HG03139 (cell line): ENCODE results near the gene CSF2RB.
A peak's percentile ranks its signal among the peaks of the same experiment; 100 is the strongest.

ENCODE experiments used
- ATAC-seq: cut with Tn5 transposase; IDR thresholded peaks from one replicate; pipeline ENCODE4 v1.9.1; 2021; ENCODE audit not compliant: unreplicated experiment

CSF2RB gene

DNA sequence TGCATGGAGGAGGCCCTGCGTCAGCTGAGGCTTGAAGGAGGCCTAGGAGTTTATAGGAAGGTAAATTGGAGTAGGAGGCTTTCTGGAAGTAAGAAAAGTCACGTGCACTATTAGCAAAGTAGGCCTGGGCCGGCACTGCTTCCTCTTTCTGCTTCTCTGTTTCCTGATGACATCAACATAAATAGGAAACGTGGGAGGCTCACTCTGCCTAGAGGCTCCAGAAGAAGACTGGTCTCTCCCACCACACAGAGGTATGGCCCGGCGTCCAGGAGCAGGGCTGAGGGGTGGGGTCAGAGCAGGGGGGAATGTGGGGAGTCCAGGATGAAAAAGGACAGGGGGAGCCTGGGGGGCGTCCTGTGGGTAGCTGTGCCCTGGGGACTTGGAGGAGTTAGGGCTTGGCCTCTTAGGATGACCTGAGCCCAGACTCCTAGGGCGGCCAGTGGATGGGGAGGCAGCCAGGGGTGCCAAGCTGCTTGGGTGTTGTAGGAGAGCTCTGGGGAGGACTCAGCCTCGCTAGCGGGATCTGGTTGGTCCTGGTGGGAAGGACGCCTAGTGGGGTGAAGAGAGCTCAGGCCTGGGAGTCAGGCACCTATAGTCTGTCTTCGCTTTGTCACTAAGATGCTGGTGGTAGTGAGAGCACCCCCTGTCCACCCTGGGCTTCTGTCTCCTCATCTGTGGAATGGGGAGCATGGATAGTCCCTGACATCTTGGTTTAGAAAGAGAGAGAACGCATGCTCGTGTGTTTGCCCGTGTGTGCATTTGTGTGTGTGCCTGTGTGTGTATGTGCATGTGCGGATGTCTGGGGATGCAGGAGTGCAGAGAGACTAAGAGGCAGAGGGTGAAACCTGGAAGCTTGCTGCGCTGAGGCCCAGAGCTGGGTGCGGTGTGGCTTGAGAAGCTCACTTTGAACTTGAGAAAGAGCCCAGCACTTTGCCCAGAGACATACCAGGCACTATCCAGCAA lies at the start of gene CSF2RB:
Gene CSF2RB (plus strand): TSS at position 202 of the 963 bp plus-strand sequence. CDS start 8,580 bp downstream, outside the sequence.
- ATAC-seq = no peak

- ATAC-seq = no peak
Observed at GRCh38 chr22:36863979-36864378, 49.4 kb upstream of the CSF2RB start.

DNA sequence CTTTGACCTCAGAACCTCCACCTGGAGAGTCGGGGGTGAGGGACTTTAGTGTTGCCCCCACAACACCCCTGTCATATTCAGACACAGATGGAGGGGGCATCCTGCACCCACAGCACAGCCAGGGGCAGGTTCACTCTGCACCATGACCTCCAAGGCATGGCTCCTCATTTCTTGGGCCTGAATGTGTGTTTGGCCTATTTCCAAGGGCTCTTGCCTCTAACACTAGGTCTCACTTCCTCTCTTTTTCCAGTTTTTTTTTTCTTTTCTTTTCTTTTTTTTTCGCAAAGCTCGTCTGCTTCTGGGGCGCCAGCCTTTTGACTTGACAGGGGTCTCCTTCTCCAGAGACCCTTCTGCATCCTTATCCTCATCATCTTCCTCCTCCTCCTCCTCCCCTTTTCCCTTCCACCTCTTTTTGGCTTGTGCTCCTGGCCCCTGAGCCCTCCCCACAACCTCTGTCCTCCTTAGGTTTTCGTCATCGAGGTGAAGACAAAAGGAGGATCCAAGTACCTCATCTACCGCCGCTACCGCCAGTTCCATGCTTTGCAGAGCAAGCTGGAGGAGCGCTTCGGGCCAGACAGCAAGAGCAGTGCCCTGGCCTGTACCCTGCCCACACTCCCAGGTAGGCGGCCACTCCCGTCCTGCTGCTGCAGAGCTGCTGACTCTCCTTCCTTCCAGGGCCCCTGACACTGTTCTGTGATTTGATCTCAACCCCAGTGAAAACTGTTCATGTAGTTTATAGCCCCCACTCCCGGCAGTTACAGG lies 48.8 kb upstream of the CSF2RB start:
- no peak for ATAC-seq

- no peak for ATAC-seq
Observed at GRCh38 chr22:36865346-36865745, 48.1 kb upstream of the CSF2RB start.

DNA sequence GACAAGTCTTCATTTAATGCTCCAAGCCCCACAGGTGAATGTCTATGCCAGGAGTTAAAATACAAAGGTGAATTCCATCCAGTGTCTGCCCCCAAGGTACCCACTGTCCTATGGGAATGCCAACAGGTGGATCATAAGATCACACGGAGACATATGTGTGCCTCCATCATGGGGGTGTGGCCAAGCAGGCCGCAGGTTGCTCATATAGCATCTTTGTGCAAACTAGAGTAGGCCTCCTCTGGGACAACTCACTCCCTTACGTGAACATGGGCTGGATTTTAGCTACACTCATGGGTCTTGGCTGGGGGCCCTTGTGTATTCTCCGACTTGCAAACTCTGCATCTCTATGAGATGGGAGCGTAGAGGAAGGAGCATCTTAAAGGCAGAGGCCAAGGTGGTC lies 45.7 kb upstream of the CSF2RB start:
- ATAC-seq = no peak

DNA sequence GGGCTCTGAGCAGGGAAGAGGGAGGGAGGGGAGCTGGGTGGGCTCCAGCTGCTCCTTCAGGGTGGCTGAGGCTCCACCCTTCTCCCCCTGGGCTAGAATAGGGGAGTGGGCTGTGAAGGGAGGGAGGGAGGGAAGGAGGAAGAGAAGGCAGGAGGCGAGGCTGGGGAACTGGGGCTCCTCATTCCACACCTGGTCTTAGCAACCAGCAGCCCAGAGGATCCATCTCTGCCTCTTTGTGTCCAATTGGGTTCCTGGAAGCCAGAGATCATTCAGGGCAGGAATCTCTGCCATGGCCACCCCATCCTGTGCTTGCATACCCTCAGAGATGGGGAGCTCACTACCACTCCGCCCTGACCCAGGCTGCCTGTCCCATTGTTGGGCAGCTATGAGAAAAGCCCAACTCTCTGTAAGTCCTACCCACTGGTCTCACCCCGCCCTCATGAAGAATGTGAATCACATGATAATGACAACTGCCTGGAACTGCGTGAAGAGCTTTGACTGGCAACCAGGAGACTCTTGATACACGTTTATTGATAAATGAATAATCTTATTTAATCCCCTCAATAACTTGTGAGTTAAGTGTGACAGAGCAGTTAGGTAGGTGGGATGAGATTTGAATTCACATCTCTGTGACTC lies 44.8 kb upstream of the CSF2RB start:
- ATAC-seq = no peak

GRCh38 chr22:36870250-36870649 lies 43.2 kb upstream of the CSF2RB start:
- ATAC-seq = no peak

GRCh38 chr22:36871669-36872081 lies 41.8 kb upstream of the CSF2RB start:
- ATAC-seq = no peak

DNA sequence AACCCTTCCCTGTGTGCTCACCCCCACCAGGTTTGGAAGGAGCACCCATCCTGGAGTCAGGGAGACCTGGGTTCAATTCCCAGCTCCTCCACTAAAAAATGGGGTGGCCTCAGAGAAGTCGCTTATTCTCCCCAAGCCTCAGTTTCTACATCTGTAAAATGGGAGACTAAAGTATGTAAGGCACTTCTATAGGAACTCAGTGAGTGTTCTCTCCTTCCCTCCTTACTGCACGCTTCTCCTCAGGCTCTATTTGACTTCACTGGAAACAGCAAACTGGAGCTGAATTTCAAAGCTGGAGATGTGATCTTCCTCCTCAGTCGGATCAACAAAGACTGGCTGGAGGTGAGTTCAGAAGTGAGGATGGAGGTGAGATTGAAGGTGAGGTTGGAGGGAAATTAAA lies 41.3 kb upstream of the CSF2RB start:
- ATAC-seq = no peak

DNA sequence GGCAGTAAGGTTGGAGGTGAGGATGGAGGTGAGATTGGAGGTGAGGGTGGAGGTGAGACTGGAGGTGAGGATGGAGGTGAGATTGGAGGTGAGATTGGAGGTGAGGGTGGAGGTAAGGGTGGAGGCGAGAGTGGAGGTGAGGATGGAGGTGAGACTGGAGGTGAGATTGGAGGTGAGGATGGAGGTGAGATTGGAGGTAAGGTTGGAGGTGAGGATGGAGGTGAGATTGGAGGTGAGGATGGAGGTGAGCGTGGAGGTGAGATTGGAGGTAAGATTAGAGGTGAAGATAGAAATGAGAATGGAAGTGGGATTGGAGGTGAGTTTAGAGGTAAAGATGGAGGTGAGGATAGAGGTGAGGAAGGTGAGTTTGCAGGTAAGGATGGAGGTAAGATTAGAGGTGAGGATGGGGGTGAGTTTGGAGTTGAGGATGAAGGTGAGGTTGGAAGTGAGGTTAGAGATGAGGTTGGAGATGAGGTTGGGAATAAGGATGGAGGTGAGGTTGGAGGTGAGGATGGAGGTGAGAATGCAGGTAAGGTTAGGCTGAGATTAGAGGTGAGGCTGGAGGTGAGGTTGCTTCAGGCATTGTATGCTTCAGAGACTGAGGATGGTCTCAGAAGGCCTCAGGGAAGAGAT lies 40.4 kb upstream of the CSF2RB start:
- ATAC-seq = no peak

DNA sequence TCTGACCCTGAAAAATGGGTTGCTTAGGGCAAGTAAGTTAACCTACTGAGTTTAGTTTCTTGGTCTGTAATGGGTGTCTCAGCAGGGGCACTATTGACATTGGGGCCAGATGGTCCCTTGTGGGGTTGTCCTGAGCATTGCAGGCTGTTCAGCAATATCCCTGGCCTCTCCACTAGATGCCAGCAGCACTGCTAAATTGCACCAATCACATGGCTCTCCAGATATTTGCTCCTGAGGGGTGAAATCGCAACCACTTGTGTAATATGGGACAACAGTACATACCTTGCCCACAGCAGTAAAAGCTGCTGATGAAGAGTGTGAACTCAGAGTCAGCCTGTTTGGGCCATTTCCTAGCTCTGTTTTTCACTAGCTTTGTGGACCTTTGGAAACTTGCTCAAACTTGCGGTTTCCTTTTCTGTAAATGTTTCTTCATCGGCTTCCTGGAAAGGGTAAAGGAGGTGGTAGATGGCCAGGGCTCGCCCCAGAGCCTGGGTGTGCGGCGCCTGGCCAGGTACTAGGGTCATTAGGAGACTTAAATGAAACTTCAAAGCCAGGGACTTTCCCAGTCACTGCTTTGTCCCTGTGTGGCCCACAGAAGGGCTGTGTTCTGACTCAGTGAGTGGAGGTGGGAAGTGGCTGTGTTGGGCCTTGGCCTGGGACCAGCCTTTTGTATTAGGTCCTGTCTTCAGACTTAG lies 39.7 kb upstream of the CSF2RB start:
- peak; percentile 64 for ATAC-seq

GRCh38 chr22:36874309-36874696 lies 39.1 kb upstream of the CSF2RB start:
- ATAC-seq = no peak

- ATAC-seq = no peak
Observed at GRCh38 chr22:36874736-36875135, 38.7 kb upstream of the CSF2RB start.

DNA sequence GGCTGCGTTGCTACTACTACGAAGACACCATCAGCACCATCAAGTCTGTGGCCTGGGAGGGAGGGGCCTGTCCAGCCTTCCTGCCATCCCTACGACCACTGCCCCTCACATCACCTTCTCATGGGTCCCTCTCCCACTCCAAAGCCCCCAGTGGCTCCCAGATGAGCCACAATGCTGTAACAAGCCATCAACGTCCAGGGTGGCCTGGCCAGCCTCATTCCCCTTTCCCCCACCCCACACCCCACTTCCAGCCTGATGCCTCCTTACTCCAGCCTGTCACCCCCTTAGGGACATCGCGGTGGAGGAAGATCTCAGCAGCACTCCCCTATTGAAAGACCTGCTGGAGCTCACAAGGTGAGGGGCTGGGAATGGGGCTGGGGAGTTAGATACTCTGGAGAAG lies 37.7 kb upstream of the CSF2RB start:
- no peak for ATAC-seq

- no peak for ATAC-seq
Observed at GRCh38 chr22:36879775-36880174, 33.7 kb upstream of the CSF2RB start.

GRCh38 chr22:36881504-36882245 lies 31.8 kb upstream of the CSF2RB start:
- no peak for ATAC-seq

- ATAC-seq = no peak
Observed at GRCh38 chr22:36884349-36885158, 28.9 kb upstream of the CSF2RB start.

DNA sequence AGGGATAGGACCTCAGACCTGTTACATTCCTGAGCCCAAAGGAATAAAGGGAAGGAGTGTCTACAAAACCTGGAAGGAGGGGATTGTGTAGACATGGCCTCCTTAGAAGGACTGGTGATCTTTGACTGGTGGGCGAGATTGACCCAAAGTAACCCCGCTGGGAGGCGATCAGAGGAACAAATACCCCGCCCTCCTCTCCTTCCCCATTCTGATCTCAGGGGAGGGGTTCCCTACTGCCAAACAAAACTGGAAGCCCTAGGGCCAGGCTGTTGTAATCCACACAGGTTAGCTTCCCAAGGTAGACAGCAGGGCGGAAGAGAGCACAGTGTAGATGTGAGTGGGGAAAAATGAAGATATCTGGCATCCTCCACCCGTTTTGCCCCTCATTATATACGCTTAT lies 28.0 kb upstream of the CSF2RB start:
- no peak for ATAC-seq

DNA sequence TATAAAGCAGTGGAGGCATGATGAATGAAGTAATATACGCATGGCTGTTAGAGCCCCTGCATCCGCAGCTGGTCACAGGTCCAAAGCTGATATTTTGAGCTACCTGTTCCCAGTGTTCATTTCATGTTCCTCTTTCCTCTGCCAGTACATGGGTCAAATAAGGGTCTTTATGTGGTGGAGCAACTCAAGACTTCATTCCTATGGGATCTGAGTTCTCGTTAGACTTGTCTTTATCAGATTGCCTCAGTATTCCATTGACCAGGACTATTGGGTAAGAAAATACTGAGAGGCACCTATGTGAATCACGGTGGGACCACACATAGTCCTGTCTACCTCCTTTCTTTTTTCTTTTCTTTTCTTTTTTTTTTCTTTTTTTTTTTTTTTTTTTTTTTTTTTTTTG lies 27.4 kb upstream of the CSF2RB start:
- ATAC-seq = no peak
